GM18507 (cell line): Measurements from ENCODE around the gene TRPM6.

Source experiments
- DNase-seq: peaks from one replicate; pipeline ENCODE4 v3.0.0; 2011; ENCODE audit warnings: low read depth; ENCODE audit not compliant: insufficient read length; ENCODE audit errors: extremely low spot score
- FAIRE-seq: peaks from 2 replicates; lab custom pipeline; 2011; peaks lifted over from hg19 to GRCh38; lab: Jason Lieb, UNC

TRPM6 gene

DNA sequence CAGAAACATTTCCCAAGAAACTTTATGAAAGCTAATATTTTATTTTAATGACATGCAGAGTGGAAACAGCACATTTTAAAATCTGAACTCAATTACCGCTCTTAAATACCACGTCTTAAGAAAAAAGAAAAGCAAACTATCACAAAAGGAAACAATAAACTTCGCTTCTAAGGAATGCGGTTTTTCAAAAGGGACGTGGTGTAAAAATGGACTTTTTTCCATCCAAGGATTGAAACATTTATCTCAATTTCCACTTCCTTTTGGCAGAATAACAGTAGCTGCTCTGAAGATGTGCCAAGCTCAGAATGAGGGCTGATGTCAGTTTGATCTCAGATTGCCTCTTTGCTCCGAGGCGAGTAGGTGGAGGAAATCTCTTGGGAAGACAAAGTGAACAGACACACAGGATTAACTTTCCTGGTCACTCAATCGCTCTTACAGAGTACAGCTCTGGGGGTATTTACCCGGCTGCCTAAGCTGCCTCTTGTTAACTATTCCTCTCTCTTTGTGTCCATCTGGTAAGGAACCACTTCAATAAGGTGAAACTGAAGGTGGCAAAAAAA is 158.5 kb downstream of the TRPM6 start:
- DNase-seq, result no peak
- no peak for FAIRE-seq

GRCh38 chr9:74728176-74728575 is 159.5 kb downstream of the TRPM6 start:
- FAIRE-seq (no peak), DNase-seq (no peak)

GRCh38 chr9:74726581-74726980 is 161.1 kb downstream of the TRPM6 start:
- FAIRE-seq (no peak), DNase-seq (no peak)

DNA sequence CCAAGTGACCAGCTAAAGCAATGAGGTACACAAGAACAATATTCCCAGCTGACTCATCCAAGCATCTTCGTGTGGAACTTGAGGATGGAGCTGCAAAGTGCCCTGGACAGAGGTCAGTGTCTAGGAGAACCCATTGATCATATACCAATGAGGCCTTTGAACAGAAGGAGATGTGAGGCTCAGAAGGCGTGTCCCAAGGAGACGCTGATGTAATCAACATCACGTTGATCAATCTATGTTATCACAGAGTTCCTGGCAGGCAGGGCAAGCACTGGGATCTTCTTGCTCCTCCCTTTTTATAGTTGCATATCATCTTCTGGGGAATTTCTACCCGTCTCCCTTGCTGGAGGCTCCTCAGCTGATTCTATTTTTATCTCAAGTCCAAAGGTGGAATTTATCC is 163.4 kb downstream of the TRPM6 start:
- FAIRE-seq (no peak), DNase-seq (no peak)

- no peak for FAIRE-seq
- no peak for DNase-seq
Observed at GRCh38 chr9:74721696-74722660, 165.7 kb downstream of the TRPM6 start.

DNA sequence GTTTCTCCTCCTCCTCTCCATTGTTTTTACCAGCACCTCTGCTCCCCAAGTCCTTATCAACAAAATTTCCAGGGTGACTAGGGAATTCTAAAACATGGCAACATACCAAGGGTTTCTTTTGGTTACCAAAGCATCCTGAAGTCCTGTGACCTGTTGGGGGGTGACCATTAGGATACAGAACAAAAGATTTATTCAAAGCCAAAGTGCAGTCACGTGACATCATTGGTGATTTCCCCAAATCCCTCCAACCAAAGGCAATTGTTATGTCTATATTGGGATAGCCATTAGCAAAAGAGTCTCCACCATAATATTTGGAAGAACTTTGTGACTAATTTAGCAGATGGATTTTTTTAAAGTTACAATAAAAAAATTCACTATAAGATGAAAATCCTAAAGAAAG is 168.4 kb downstream of the TRPM6 start:
- DNase-seq (no peak), FAIRE-seq (no peak)

GRCh38 chr9:74718709-74719108 is 169.0 kb downstream of the TRPM6 start:
- no peak for DNase-seq
- FAIRE-seq, result no peak

GRCh38 chr9:74711341-74711740 is 176.4 kb downstream of the TRPM6 start:
- DNase-seq (no peak), FAIRE-seq (no peak)

GRCh38 chr9:74697535-74697934 is 190.2 kb downstream of the TRPM6 start:
- FAIRE-seq (no peak), DNase-seq (no peak)

DNA sequence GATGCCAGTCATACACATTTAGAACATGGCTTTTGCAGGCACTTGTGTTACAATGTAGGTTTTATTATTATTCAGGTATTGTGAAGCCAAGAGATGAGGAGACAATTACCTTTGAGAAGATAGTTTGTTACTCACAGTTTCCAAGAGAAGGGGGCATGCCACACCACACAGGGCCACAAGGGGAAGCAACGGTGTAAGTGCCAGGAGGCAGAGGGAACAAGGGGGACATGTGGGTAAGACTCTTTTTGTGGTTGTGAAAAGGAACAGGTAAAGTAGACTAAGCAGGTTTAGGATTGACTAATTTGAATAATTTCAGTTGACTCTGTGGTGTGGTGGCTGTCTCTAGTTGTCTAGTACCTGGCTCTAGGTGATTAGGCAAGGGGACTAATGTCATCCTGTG is 191.2 kb downstream of the TRPM6 start:
- DNase-seq (no peak), FAIRE-seq (no peak)

- FAIRE-seq (no peak), DNase-seq (no peak)
Observed at GRCh38 chr9:74691058-74691457, 196.7 kb downstream of the TRPM6 start.

- DNase-seq, result no peak
- no peak for FAIRE-seq
Observed at GRCh38 chr9:74683322-74683721, 204.4 kb downstream of the TRPM6 start.

DNA sequence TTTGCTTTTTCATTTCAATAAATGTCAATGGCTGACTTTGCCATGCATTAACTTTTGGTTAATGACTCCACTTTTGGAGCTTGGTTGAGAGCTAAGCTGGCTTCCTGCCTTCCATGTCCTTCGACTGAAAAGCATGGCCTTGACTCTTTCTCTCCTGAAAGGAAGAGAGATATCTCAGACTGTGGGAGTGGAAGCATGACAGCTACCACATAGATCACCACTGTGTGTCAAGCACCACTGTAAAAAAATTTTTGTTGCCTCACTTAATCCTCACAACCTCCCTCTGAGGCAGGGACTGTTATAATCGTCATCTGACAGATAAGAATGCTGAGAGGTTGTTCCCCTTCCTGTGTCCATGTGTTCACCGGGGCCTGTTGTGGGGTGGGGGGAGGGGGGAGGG is 205.8 kb downstream of the TRPM6 start:
- no peak for FAIRE-seq
- DNase-seq, result no peak

GRCh38 chr9:74674077-74674476 is 213.6 kb downstream of the TRPM6 start:
- DNase-seq, result no peak
- FAIRE-seq, result no peak
